Stimulated activated memory B cell treated with anti-CD40 and anti-IgM and Interleukin-4, amounts not matched to agents 10 μg/mL and 1 μg/mL and 100 μg/mL, for 72 hours (primary cell): Measurements from ENCODE around the gene GADD45B.
"Not testable (repeated sequence)": the region's sequence is repeated elsewhere in the genome, so short reads cannot be mapped to it uniquely, and the experiment has no call there.

Experiments used
- ATAC-seq: fragments of 150-1000 bp; cut with Tn5 transposase; 2 replicates; pipeline ENCODE4 v1.10.0; 2021
- H3K27ac Mint-ChIP-seq: one replicate; pipeline ENCODE4 v1.8.0; 2022; ENCODE audit warnings: mild to moderate bottlenecking, mixed read lengths
- H3K27me3 Mint-ChIP-seq: one replicate; pipeline ENCODE4 v1.8.0; 2022; ENCODE audit warnings: mixed read lengths
- H3K36me3 Mint-ChIP-seq: one replicate; pipeline ENCODE4 v1.8.0; 2022; ENCODE audit warnings: mixed read lengths
- H3K4me1 Mint-ChIP-seq: one replicate; pipeline ENCODE4 v1.8.0; 2022; ENCODE audit warnings: mixed read lengths
- H3K4me3 Mint-ChIP-seq: one replicate; pipeline ENCODE4 v1.8.0; 2022; ENCODE audit warnings: mild to moderate bottlenecking, moderate library complexity, mixed read lengths
- H3K9me3 Mint-ChIP-seq: one replicate; pipeline ENCODE4 v1.8.0; 2022; ENCODE audit warnings: mixed read lengths

The GADD45B gene

DNA sequence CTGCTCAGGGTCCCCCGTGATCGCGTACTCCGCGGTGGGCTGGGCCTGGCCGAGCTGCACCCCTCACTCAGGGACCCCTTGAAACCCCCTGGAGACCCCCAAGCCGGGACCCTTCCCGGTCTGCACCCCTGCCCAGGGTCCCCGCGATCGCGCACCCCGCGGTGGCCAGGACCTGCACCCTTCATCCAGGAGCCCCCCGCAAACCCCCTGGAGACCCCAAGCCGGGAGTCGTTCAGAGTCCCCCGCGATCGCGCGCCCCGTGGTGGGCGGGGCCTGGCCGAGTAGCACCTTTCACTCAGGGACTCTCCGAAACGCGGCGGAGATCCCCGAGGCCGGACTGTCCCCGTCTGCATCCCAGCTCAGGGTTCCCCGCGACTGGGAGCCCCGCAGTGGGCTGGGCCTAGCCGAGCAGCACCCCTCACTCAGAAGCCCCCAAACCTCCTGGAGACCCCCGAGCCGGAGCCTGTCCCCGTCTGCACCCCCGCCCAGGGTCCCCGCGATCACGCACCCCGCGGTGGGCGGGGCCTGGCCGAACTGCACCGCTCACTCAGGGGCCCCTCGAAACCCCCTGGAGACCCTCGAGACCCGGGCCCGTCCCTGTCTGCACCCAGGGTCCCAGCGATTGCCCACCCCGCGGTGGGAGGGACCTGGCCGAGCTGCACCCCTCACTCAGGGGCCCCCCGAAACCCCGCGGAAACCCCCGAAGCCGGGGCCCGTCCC is 19.9 kb upstream of the GADD45B start:
- Mint-ChIP-seq H3K9me3 (no peaks in the 10 kb centered on the region), H3K27me3 (peaks cover 8% of the 10 kb centered on the region), H3K4me3 (peak overlapping the region; percentile 88), H3K4me1 (peaks cover 43% of the 10 kb centered on the region), H3K27ac (peak overlapping the region; percentile 86), H3K36me3 (no peaks in the 10 kb centered on the region)
- peak; percentile 56 for ATAC-seq

DNA sequence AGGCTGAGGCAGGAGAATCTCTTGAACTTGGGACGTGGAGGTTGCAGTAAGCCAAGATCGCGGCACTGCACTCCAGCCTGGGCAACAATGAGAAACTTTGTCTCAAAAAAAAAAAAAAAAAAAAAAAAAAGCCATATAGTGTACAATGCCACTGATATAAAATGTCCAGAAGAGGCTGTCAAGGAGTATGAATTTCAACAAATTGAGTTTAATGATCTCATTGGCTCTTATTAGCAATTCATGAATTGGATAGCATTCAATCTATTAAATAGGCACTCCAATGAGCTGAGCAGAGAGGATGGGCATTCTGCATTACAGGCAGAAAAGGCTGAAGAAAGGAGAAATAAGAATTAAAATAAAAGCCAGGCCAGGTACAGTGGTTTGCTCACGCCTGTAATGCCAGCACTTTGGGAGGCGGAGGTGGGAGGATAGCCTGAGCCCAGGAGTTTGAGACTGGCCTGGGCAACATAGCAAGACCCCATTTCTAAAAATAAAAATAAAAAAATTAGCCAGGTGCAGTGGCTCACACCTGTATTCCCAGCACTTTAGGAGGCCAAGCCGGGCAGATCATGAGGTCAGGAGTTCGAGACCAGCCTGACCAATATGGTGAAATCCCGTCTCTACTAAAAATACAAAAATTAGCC is 18.4 kb upstream of the GADD45B start:
- Mint-ChIP-seq H3K36me3 (no peaks in the 10 kb centered on the region), H3K4me1 (peaks cover 52% of the 10 kb centered on the region), H3K4me3 (peak overlapping the region; percentile 81), H3K27ac (peak overlapping the region; percentile 86), H3K9me3 (no peaks in the 10 kb centered on the region), H3K27me3 (peaks cover 21% of the 10 kb centered on the region)
- ATAC-seq: no peak

DNA sequence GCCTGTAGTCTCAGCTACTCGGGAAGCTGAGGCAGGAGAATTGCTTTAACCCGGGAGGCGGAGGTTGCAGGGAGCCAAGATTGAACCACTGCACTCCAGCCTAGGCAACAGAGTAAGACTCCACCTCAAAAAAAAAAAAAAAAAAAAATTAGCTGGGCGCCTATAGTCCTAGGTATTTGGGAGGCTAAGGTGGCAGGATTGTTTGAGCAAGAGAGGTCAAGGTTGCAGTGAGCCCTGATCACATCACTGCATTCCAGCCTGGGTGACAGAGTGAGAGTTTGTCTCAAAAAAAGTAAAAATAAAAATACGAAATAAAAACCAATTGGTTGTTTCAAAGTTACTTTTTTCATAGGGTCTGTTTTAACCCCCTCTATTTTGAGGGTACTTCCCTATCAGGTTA is 17.9 kb upstream of the GADD45B start:
- Mint-ChIP-seq H3K4me1 (peaks cover 48% of the 10 kb centered on the region), H3K27me3 (peaks cover 21% of the 10 kb centered on the region), H3K27ac (no peak overlapping the region), H3K36me3 (no peaks in the 10 kb centered on the region), H3K4me3 (no peak overlapping the region), H3K9me3 (no peaks in the 10 kb centered on the region)
- no peak for ATAC-seq

- peaks cover 41% of the 10 kb centered on the region for H3K4me1 Mint-ChIP-seq
- H3K27ac Mint-ChIP-seq, H3K36me3 Mint-ChIP-seq, H3K4me3 Mint-ChIP-seq, H3K9me3 Mint-ChIP-seq, ATAC-seq: not testable (repeated sequence)
- peaks cover 21% of the 10 kb centered on the region for H3K27me3 Mint-ChIP-seq
Measured at GRCh38 chr19:2458776-2459175, 17.2 kb upstream of the GADD45B start.

DNA sequence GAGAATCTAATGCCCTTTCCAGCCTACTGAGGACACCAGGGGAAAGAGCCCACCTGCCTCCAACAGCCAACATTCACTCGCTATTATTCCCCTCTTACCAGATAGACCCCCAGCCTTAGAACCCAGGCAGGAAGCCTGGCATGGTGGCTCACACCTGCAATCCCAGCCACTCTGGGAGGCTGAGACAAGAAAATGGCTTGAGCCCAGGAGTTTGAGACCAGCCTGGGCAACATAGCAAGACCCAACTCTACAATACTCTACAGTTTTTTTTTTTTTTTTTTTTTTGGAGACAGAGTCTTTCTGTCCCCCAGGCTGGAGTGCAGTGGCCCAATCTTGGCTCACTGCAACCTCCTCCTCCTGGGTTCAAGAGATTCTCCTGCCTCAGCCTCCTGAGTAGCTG is 15.7 kb upstream of the GADD45B start:
- Mint-ChIP-seq H3K27ac (no peak overlapping the region), H3K36me3 (no peaks in the 10 kb centered on the region), H3K9me3 (no peaks in the 10 kb centered on the region), H3K4me1 (peaks cover 28% of the 10 kb centered on the region), H3K27me3 (peaks cover 21% of the 10 kb centered on the region), H3K4me3 (no peak overlapping the region)
- ATAC-seq: no peak

- Mint-ChIP-seq H3K36me3 (no peaks in the 10 kb centered on the region), H3K9me3 (no peaks in the 10 kb centered on the region), H3K4me1 (peaks cover 21% of the 10 kb centered on the region), H3K27me3 (peaks cover 21% of the 10 kb centered on the region), H3K27ac (peak overlapping the region; percentile 69), H3K4me3 (peak overlapping the region; percentile 85)
- peak; percentile 83 for ATAC-seq
Measured at GRCh38 chr19:2461751-2462634, 13.9 kb upstream of the GADD45B start.

- ATAC-seq: no peak
- Mint-ChIP-seq H3K36me3 (no peaks in the 10 kb centered on the region), H3K9me3 (no peaks in the 10 kb centered on the region)
Measured at GRCh38 chr19:2462635-2463421, 13.1 kb upstream of the GADD45B start.

GRCh38 chr19:2463694-2464093 is 12.2 kb upstream of the GADD45B start:
- Mint-ChIP-seq H3K27me3 (peaks cover 21% of the 10 kb centered on the region), H3K4me1 (peaks cover 19% of the 10 kb centered on the region)
- ATAC-seq, H3K36me3 Mint-ChIP-seq, H3K9me3 Mint-ChIP-seq, H3K4me3 Mint-ChIP-seq, H3K27ac Mint-ChIP-seq: not testable (repeated sequence)

More at GRCh38 chr19:2462635-2463421, 13.1 kb upstream of the GADD45B start:
- peak overlapping the region; percentile 85 for H3K4me3 Mint-ChIP-seq
- H3K4me1 Mint-ChIP-seq: peaks cover 19% of the 10 kb centered on the region
- peaks cover 21% of the 10 kb centered on the region for H3K27me3 Mint-ChIP-seq
- H3K27ac Mint-ChIP-seq: peak overlapping the region; percentile 69

DNA sequence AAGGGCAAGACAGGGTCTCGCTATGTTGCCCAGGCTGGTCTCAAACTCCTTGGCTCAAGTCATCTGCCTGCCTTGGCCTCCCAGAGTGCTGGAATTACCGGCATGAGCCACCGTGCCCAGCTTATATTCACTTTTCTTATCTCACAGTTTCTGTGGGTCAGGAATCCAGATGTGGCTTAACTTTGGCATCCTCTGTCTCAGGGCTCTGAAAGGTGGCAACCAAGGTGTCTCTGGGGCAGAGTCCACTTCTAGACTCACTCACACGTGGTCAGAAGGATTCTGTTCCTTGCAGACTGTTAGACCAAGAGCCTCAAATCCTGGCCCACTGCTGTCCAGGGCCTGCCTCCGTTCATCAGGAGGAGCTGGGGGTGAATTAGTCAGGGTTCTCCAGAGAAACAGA is 11.5 kb upstream of the GADD45B start:
- Mint-ChIP-seq H3K36me3 (no peaks in the 10 kb centered on the region), H3K27me3 (peaks cover 21% of the 10 kb centered on the region), H3K27ac (no peak overlapping the region)

DNA sequence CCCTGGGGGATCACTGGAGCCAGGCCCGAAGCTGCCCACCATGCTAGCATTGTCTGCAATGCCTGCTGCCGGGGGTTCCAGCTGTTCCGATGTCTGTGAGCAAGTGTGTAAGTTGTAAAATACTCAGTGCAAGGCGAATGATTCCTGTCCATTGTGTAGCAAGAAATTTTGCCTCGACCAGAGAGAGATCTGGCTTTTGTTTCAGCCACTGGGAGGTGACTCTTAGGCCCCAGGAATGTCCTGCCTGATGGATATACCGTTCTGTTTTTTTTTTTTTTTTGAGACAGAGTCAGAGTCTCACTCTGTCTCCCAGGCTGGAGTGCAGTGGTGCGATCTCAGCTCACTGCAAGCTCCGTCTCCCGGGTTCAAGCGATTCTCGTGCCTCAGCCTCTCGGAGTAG is 7.3 kb upstream of the GADD45B start:
- ATAC-seq: no peak
- Mint-ChIP-seq H3K27ac (no peak overlapping the region), H3K4me1 (peaks cover 14% of the 10 kb centered on the region), H3K4me3 (no peak overlapping the region), H3K9me3 (no peaks in the 10 kb centered on the region), H3K27me3 (no peaks in the 10 kb centered on the region), H3K36me3 (no peaks in the 10 kb centered on the region)

More for the DNA sequence above, 11.5 kb upstream of the GADD45B start:
- no peak for ATAC-seq
- Mint-ChIP-seq H3K4me1 (peaks cover 22% of the 10 kb centered on the region), H3K9me3 (no peaks in the 10 kb centered on the region), H3K4me3 (no peak overlapping the region)

DNA sequence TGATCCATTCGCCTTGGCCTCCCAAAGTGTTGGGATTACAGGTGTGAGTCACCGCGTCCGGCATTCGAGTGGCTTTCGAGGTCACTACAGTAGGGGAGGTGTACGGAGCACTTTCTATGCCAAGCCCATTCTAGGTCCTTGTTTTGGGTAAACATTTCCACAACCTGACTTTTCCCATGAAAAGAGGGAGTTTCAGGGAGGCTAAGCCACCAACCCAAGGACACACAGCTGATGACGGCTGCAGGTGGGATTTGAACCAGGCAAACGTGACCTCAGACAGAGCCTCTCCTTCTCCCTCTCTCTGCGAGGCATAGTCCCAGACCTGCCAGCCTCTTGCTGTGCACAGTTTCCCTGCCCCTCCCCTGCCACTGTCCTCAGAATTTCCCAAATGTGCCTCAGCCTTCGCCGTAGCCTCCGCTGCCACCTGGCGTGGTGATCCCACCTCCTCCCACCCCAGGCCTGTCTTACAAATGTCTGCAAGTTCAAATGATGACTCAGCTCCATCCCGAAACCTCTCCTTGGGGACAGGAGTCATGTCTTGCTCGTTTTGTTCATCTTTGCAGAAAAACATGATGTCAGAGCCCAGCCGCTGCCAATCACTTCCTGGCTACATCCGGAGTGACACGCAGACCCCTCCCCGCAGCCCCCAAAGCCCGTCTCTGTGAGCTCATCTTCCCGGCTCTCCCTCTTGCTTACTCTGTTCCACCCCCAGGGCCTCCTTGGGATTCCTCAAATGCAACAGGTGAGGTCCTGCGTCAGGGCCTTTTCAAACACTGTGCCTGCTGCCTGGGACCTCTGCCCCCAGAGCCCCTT is 6.6 kb upstream of the GADD45B start:
- Mint-ChIP-seq H3K27me3 (no peaks in the 10 kb centered on the region), H3K4me3 (no peak overlapping the region), H3K27ac (peak overlapping the region; percentile 48), H3K4me1 (peaks cover 14% of the 10 kb centered on the region), H3K9me3 (no peaks in the 10 kb centered on the region), H3K36me3 (no peaks in the 10 kb centered on the region)
- ATAC-seq: peak; percentile 71

- not testable (repeated sequence) for H3K36me3 Mint-ChIP-seq, ATAC-seq, H3K9me3 Mint-ChIP-seq, H3K4me3 Mint-ChIP-seq, H3K27me3 Mint-ChIP-seq
- Mint-ChIP-seq H3K4me1 (peaks cover 15% of the 10 kb centered on the region), H3K27ac (peak overlapping the region; percentile 48)
Measured at GRCh38 chr19:2469915-2470200, 6.1 kb upstream of the GADD45B start.

DNA sequence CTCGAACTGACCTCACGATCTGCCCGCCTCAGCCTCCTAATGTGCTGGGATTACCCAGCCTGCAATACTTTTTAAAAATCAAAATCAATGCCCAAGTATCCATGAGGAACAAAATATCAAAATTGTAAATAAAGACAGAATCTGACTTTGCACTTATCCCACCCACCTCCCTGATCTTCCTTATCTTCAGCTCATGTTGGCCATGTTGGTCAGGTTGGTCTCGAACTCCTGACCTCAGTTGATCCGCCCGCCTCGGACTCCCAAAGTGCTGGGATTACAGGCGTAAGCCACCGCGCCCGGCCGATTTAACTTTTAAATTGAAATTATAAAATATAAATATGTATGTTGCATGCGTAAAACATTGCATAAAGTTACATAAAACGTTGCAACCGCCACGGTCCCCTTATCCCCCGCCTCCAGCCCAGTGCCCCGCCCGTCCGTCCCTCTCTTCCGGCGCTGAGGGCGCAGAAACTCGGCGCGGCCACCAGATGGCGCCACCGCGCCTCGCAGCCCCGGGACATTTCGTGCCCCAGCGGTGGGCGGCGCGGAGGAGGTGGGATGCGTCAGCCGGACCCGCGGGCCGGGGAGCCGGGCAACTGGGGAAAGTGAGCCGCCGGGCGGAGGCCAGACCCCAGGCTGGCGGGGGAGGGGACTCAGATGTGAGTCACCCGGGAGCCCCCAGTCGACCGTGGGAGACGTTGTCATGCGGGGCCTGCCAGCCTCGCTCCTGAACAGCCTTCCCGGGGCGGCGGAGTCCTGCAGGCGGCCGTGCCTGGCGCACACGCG is 1.5 kb upstream of the GADD45B start:
- peak overlapping the region; percentile 82 for H3K27ac Mint-ChIP-seq
- peak overlapping the region; percentile 100 for H3K4me3 Mint-ChIP-seq
- H3K4me1 Mint-ChIP-seq: peaks cover 32% of the 10 kb centered on the region
- ATAC-seq: peak; percentile 60
- H3K36me3 Mint-ChIP-seq: peaks cover 27% of the 10 kb centered on the region
- H3K27me3 Mint-ChIP-seq: no peaks in the 10 kb centered on the region
- H3K9me3 Mint-ChIP-seq: no peaks in the 10 kb centered on the region
